Endothelial cell of umbilical vein (primary cell): ENCODE data around the gene CAMK2B. TPM values are rescaled to one million over a fixed set of nuclear protein-coding genes. Genes with fewer than 3 reads are reported as not detected.

Experiments
- BruUV-seq: library from RNA; stranded (reverse); fragments of 400-500 nt; replicated peaks from 2 replicates; lab custom pipeline; 2021; lab: Mats Ljungman, UMichigan
- CTCF ChIA-PET: fragments of 300-600, 350-600 bp; sonication (Branson Sonifier 250); formaldehyde crosslinking; loops from one replicate; lab custom pipeline; 2021; ENCODE audit warnings: antibody characterized with exemption, inconsistent platforms; lab: Charles Lee
- POLR2A ChIA-PET: fragments of 300-600, 350-600 bp; sonication (Branson Sonifier 250); formaldehyde crosslinking; loops from one replicate; lab custom pipeline; 2021; ENCODE audit warnings: antibody characterized with exemption, inconsistent platforms; lab: Charles Lee
- DNase-seq: peaks from one replicate; pipeline ENCODE4 v3.0.0-alpha.2; 2011; ENCODE audit warnings: low read depth, low spot score
- FAIRE-seq: peaks from 2 replicates; lab custom pipeline; 2011; peaks lifted over from hg19 to GRCh38; lab: Jason Lieb, UNC
- H2AFZ ChIP-seq: 2 replicates; pipeline ENCODE4 v1.6.0; 2012; ENCODE audit warnings: low read depth, low read length, control low read depth, inconsistent platforms
- H3K27ac ChIP-seq: 2 replicates; pipeline ENCODE4 v1.5.1; 2011; ENCODE audit warnings: low read depth, mild to moderate bottlenecking, control low read depth, low read length, moderate library complexity; ENCODE audit not compliant: insufficient read depth
- H3K27me3 ChIP-seq, 2 experiments: 2 replicates each; pipeline versions ENCODE4 v1.6.0 to v1.6.1; 2011; ENCODE audit warnings: low read length in 2 of 2, mixed read lengths in 1 of 2; ENCODE audit not compliant: control insufficient read depth in 2 of 2, insufficient read depth in 2 of 2
- H3K36me3 ChIP-seq, 2 experiments: 2 replicates in 1 of 2; 3 replicates in 1 of 2; pipeline ENCODE4 v1.5.1; 2011; ENCODE audit warnings: low read length in 2 of 2, mild to moderate bottlenecking in 1 of 2, moderate library complexity in 1 of 2; ENCODE audit not compliant: control insufficient read depth in 2 of 2, insufficient read depth in 2 of 2; ENCODE audit errors: extremely low read depth in 1 of 2
- H3K4me1 ChIP-seq: 3 replicates; pipeline ENCODE4 v1.5.1; 2011; ENCODE audit warnings: mild to moderate bottlenecking, low read length; ENCODE audit not compliant: control insufficient read depth, insufficient read depth; ENCODE audit errors: extremely low read depth
- H3K4me2 ChIP-seq: 2 replicates; pipeline ENCODE4 v1.6.1; 2011; ENCODE audit warnings: low read length, control low read depth, mixed read lengths; ENCODE audit not compliant: insufficient read depth
- H3K4me3 ChIP-seq, 3 experiments: fragments of 200-600 bp in 1 of 3; sonication (generic), shearing (Covaris generic) in 1 of 3; replicated peaks in 1 of 3; 2 replicates each; pipeline ENCODE4 v1.5.1; 2011 to 2016; ENCODE audit warnings: control low read depth in 3 of 3, low read length in 3 of 3, mild to moderate bottlenecking in 2 of 3, inconsistent platforms in 1 of 3, low read depth in 1 of 3, moderate library complexity in 1 of 3; ENCODE audit not compliant: insufficient read depth in 1 of 3
- H3K79me2 ChIP-seq: 2 replicates; pipeline ENCODE4 v1.6.0; 2012; ENCODE audit warnings: low read length, inconsistent platforms; ENCODE audit not compliant: control insufficient read depth, insufficient read depth
- H3K9ac ChIP-seq: replicated peaks from 2 replicates; pipeline ENCODE3; 2011; ENCODE audit warnings: low read length, control low read depth; ENCODE audit not compliant: insufficient read depth; ENCODE audit errors: extremely low read depth
- H3K9me1 ChIP-seq: replicated peaks from 3 replicates; pipeline ENCODE4 v1.6.0; 2011; ENCODE audit warnings: mild to moderate bottlenecking, low read length; ENCODE audit not compliant: control insufficient read depth, insufficient read depth; ENCODE audit errors: extremely low read depth
- H3K9me3 ChIP-seq: replicated peaks from 2 replicates; pipeline ENCODE4 v1.5.1; 2012; ENCODE audit warnings: low read length, inconsistent platforms; ENCODE audit not compliant: control insufficient read depth, insufficient read depth
- H4K20me1 ChIP-seq: replicated peaks from 2 replicates; pipeline ENCODE3; 2011; ENCODE audit warnings: mild to moderate bottlenecking, low read length; ENCODE audit not compliant: control insufficient read depth, insufficient read depth; ENCODE audit errors: extremely low read depth
- CTCF ChIP-seq, 2 donors: IDR thresholded peaks; 1 replicate in 1 of 2; 2 replicates in 1 of 2; pipeline ENCODE4 v1.5.1; 2011; ENCODE audit warnings: low read length in 2 of 2, mild to moderate bottlenecking in 2 of 2, moderate library complexity in 2 of 2, control low read depth in 1 of 2, inconsistent platforms in 1 of 2, low read depth in 1 of 2; ENCODE audit not compliant: insufficient read depth in 1 of 2; ENCODE audit errors: extremely low read depth in 1 of 2
- EZH2 ChIP-seq: IDR thresholded peaks from 2 replicates; pipeline ENCODE4 v1.6.1; 2012; ENCODE audit warnings: borderline replicate concordance, low read depth, mild to moderate bottlenecking, moderate library complexity, low read length, inconsistent platforms; ENCODE audit not compliant: severe bottlenecking
- FOS ChIP-seq: IDR thresholded peaks from 2 replicates; pipeline ENCODE4 v1.6.1; 2011; ENCODE audit warnings: mild to moderate bottlenecking, low read length, moderate library complexity, borderline replicate concordance; ENCODE audit not compliant: insufficient read depth
- GATA2 ChIP-seq: IDR thresholded peaks from 2 replicates; pipeline ENCODE4 v1.7.0; 2011; ENCODE audit warnings: low read depth, mild to moderate bottlenecking, moderate library complexity, mixed read lengths, low read length; ENCODE audit not compliant: insufficient read length, insufficient read depth
- JUN ChIP-seq: IDR thresholded peaks from 2 replicates; pipeline ENCODE4 v1.6.1; 2011; ENCODE audit warnings: borderline replicate concordance, low read depth; ENCODE audit not compliant: insufficient read length, insufficient read depth
- MAX ChIP-seq: IDR thresholded peaks from 2 replicates; pipeline ENCODE4 v1.6.1; 2011; ENCODE audit not compliant: insufficient read depth, insufficient read length
- MYC ChIP-seq: IDR thresholded peaks from one replicate; pipeline ENCODE4 v1.6.1; 2011; ENCODE audit warnings: mild to moderate bottlenecking, low read depth, low read length
- POLR2A ChIP-seq: IDR thresholded peaks from 2 replicates; pipeline ENCODE4 v1.6.1; 2012; ENCODE audit warnings: low read depth, mild to moderate bottlenecking, control low read depth, low read length
- POLR2AphosphoS5 ChIP-seq: IDR thresholded peaks from 2 replicates; pipeline ENCODE4 v1.6.1; 2012; ENCODE audit warnings: low read depth, mild to moderate bottlenecking, control low read depth, low read length, moderate library complexity; ENCODE audit not compliant: insufficient read depth
- dilution Hi-C: fragments of 300-500 bp; cut with MboI; formaldehyde crosslinking; loops from one replicate; pipeline ENCODE4 v1.15.0; 2019; ENCODE audit warnings: low sequenced_read_pairs; ENCODE audit not compliant: extremely low pct_ligation_motif_present
- intact Hi-C: fragments of 100-400 bp; cut with micrococcal nuclease; formaldehyde crosslinking; loops from one replicate; pipeline ENCODE4 v1.10.0; 2022
- polyA plus RNA-seq, 4 experiments: library from polyadenylated mRNA; depleted of rRNA in 3 of 4; stranded (reverse) in 3 of 4; unstranded in 1 of 4; fragments of >200 nt; gene quantifications; 2 replicates each; pipeline versions ENCODE4 v1.2.1 to v1.2.3, GENCODE V29; 2011 to 2012; ENCODE audit warnings: missing spikeins in 1 of 4
- total RNA-seq: library from RNA; stranded (reverse); gene quantifications from 2 replicates; pipeline ENCODE4 v1.2.3, GENCODE V29; 2021

Gene CAMK2B
- total and polyA plus RNA-seq, 2 donors (not counting 3 experiments of a cell fraction or from before 2014, with no cell fraction given), result 0.57 to 1.6 TPM

- no TSS peak for BruUV-seq
- Histone ChIP-seq H2AFZ (no peak overlapping the region), H3K9ac (no peak overlapping the region), H3K4me3 (no peak overlapping the region), H3K9me1 (no peaks in the 10 kb centered on the region), H3K4me1 (no peaks in the 10 kb centered on the region), H3K36me3 (no peaks in the 10 kb centered on the region), H3K27ac (no peak overlapping the region), H4K20me1 (no peaks in the 10 kb centered on the region), H3K79me2 (no peaks in the 10 kb centered on the region), H3K9me3 (no peaks in the 10 kb centered on the region), H3K4me2 (no peak overlapping the region), H3K27me3 (no peaks in the 10 kb centered on the region)
- DNase-seq, result no peak
- dilution Hi-C loops (no loop called here), intact Hi-C loops (no loop called here)
- ChIA-PET POLR2A (no interaction called here), CTCF (interaction anchor here (1.9 kb wide), 1 partner anchor 70 kb away, joined by 5 read pairs; no protein-coding TSS in a partner anchor)
- no peak for FAIRE-seq
- no peak for TF ChIP-seq MYC
- TF ChIP-seq EZH2, result no peak
- TF ChIP-seq GATA2, result no peak
Observed at GRCh38 chr7:44237696-44238095, 87.7 kb downstream of the CAMK2B start.

- no TSS peak for BruUV-seq
- no peaks in the 10 kb centered on the region for H3K4me1 ChIP-seq
- no peaks in the 10 kb centered on the region for H3K9me1 ChIP-seq
- dilution Hi-C loops (no loop called here), intact Hi-C loops (no loop called here)
- H3K79me2 ChIP-seq, result no peaks in the 10 kb centered on the region
- H3K36me3 ChIP-seq, result no peaks in the 10 kb centered on the region
- H3K4me2 ChIP-seq, result no peak overlapping the region
- H3K9me3 ChIP-seq, result no peaks in the 10 kb centered on the region
- H3K27ac ChIP-seq, result no peak overlapping the region
- FAIRE-seq (no peak), DNase-seq (no peak)
- H3K27me3 ChIP-seq, result no peaks in the 10 kb centered on the region
- CTCF ChIA-PET, result interaction anchor here (1.2 to 1.9 kb wide), 5 partner anchors 18 to 329 kb away, joined by 3 to 5 read pairs (median 3); no protein-coding TSS in a partner anchor
- POLR2A ChIA-PET, result no interaction called here
- H4K20me1 ChIP-seq, result no peaks in the 10 kb centered on the region
- TF ChIP-seq POLR2A (no peak), POLR2AphosphoS5 (no peak), FOS (no peak), MAX (no peak), MYC (no peak), JUN (no peak), EZH2 (no peak), GATA2 (no peak), CTCF (IDR thresholded peaks at IDR 0.05; ENCODE audit: extremely low read depth in 1 of 2, insufficient read depth in 1 of 2, low read depth in 1 of 2, low read length in 2 of 2) (no peak)
- no peak overlapping the region for H3K9ac ChIP-seq
- H2AFZ ChIP-seq, result no peak overlapping the region
- H3K4me3 ChIP-seq, result no peak overlapping the region
Observed at GRCh38 chr7:44236333-44236728, 89.1 kb downstream of the CAMK2B start.
